ENCODE data around the gene KDM5B. TPM values are rescaled to one million over a fixed set of nuclear protein-coding genes. Genes with fewer than 3 reads are reported as not detected.

The KDM5B gene
- total RNA-seq, 2 experiments from 2014 or later = 74.7 to 84.7 TPM

DNA sequence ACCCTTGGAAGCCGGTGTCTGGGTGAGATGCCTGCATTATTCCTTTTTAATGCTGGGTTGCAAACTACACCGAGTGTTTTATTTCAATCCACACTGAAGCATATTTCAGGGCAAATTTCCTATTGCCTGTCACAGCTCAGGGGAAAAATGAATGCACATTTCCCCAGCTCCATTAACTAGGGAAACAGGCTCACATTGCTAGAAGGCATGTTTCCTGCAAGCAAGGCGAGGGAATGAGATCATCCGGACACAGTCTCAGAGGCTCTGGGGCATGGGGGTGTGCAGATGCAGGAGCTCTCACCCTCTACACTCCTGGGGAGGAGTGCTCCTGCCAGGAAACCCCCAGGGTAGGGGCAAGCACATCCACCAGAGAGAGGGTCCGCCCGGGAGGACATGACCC, 122.6 kb downstream of the KDM5B start:
- Histone ChIP-seq H3K27ac (ENCODE audit: low read depth in 1 of 2, low read length in 2 of 2) (no peak overlapping the region), H3K36me3 (ENCODE audit: insufficient read depth, low read length) (no peaks in the 10 kb centered on the region), H3K4me3 (ENCODE audit: low read length) (no peak overlapping the region), H3K9me3 (ENCODE audit: control insufficient read depth in 1 of 2, insufficient read depth in 1 of 2, low read length in 2 of 2) (peaks cover 0 to 6% of the 10 kb centered on the region in 2 experiments), H3K4me1 (ENCODE audit: insufficient read depth, low read length) (no peaks in the 10 kb centered on the region), H3K27me3 (ENCODE audit: control insufficient read depth in 1 of 2, insufficient read depth in 2 of 2, low read length in 2 of 2) (peaks cover 6 to 14% of the 10 kb centered on the region in 2 experiments)
- no peaks in the 10 kb centered on the region for H3K9me3 Mint-ChIP-seq
- peaks cover 73% of the 10 kb centered on the region for H3K27me3 Mint-ChIP-seq
- ChIA-PET POLR2A (no interaction called here), CTCF (no interaction called here)
- H3K36me3 Mint-ChIP-seq (ENCODE audit: low read depth) = no peaks in the 10 kb centered on the region
- no peak overlapping the region for H3K4me3 Mint-ChIP-seq
- no peak for ATAC-seq (ENCODE audit: poor library complexity)
- no peaks in the 10 kb centered on the region for H3K4me1 Mint-ChIP-seq (ENCODE audit: low read depth)
- TF ChIP-seq, protein P1, sequence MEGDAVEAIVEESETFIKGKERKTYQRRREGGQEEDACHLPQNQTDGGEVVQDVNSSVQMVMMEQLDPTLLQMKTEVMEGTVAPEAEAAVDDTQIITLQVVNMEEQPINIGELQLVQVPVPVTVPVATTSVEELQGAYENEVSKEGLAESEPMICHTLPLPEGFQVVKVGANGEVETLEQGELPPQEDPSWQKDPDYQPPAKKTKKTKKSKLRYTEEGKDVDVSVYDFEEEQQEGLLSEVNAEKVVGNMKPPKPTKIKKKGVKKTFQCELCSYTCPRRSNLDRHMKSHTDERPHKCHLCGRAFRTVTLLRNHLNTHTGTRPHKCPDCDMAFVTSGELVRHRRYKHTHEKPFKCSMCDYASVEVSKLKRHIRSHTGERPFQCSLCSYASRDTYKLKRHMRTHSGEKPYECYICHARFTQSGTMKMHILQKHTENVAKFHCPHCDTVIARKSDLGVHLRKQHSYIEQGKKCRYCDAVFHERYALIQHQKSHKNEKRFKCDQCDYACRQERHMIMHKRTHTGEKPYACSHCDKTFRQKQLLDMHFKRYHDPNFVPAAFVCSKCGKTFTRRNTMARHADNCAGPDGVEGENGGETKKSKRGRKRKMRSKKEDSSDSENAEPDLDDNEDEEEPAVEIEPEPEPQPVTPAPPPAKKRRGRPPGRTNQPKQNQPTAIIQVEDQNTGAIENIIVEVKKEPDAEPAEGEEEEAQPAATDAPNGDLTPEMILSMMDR (IDR thresholded peaks at IDR 0.05) = no peak
- H3K27ac Mint-ChIP-seq = no peak overlapping the region
- DNase-seq = no peak
- intact Hi-C loops (cut with DNase I, micrococcal nuclease) = no loop called here

DNA sequence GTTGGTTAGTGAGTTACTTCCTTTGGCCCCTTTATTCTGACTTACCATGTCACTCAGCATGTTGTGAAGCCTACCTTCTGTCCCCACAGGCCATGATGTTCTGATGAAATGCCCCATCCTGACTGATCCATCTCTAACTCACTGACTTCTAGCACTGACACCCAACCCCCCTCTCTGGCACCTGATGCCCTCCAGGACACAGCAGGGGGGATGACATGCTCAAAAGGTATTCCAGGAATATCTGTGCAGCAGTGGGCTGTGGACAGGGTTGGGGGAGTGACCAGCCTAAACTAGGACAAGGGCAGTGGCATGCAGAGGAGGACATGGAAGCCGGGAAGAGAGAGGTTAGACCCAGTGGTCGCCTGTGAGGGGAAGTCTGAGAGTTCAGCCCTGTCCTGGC, 123.5 kb downstream of the KDM5B start:
- Mint-ChIP-seq H3K4me1 (ENCODE audit: low read depth) (no peaks in the 10 kb centered on the region), H3K27me3 (peaks cover 71% of the 10 kb centered on the region), H3K27ac (no peak overlapping the region), H3K9me3 (peaks cover 2% of the 10 kb centered on the region), H3K36me3 (ENCODE audit: low read depth) (no peaks in the 10 kb centered on the region), H3K4me3 (no peak overlapping the region)
- peaks cover 0 to 6% of the 10 kb centered on the region in 2 experiments for H3K9me3 ChIP-seq (ENCODE audit: control insufficient read depth in 1 of 2, insufficient read depth in 1 of 2, low read length in 2 of 2)
- no peak overlapping the region for H3K27ac ChIP-seq (ENCODE audit: low read depth in 1 of 2, low read length in 2 of 2)
- H3K36me3 ChIP-seq (ENCODE audit: insufficient read depth, low read length) = no peaks in the 10 kb centered on the region
- no peak overlapping the region for H3K4me3 ChIP-seq (ENCODE audit: low read length)
- no peak for DNase-seq
- intact Hi-C loops (cut with DNase I, micrococcal nuclease) = no loop called here
- POLR2A ChIA-PET = no interaction called here
- CTCF ChIA-PET = no interaction called here
- H3K27me3 ChIP-seq (ENCODE audit: control insufficient read depth in 1 of 2, insufficient read depth in 2 of 2, low read length in 2 of 2) = peaks cover 6 to 12% of the 10 kb centered on the region in 2 experiments
- no peak for ATAC-seq (ENCODE audit: poor library complexity)
- TF ChIP-seq, protein P1 (IDR thresholded peaks at IDR 0.05) = no peak
- no peaks in the 10 kb centered on the region for H3K4me1 ChIP-seq (ENCODE audit: insufficient read depth, low read length)

DNA sequence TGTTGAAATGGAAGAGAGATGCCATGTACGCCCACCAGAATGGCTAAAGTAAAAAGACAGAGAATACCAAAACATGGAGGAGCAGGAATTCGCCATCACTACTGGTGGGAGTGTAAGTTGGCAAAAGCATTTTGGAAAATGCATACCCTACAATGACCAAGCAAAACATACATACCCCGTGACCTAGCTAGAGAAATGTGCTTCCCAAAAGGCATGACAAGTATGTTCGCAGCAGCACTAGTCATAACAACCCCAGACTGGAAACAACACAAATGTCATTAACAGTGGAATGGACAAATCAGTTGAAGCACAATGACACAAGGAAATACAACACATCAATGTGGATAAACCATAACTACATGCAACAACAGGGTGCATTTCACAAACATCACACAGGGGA, 125.2 kb downstream of the KDM5B start:
- POLR2A ChIA-PET = no interaction called here
- intact Hi-C loops (cut with DNase I, micrococcal nuclease) = no loop called here
- H3K4me1 Mint-ChIP-seq (ENCODE audit: low read depth) = no peaks in the 10 kb centered on the region

More for the DNA sequence above, 125.2 kb downstream of the KDM5B start:
- DNase-seq = no peak
- peaks cover 6 to 10% of the 10 kb centered on the region in 2 experiments for H3K27me3 ChIP-seq (ENCODE audit: control insufficient read depth in 1 of 2, insufficient read depth in 2 of 2, low read length in 2 of 2)
- no peak overlapping the region for H3K4me3 ChIP-seq (ENCODE audit: low read length)
- no peaks in the 10 kb centered on the region for H3K36me3 ChIP-seq (ENCODE audit: insufficient read depth, low read length)
- TF ChIP-seq, protein P1 (IDR thresholded peaks at IDR 0.05) = no peak
- Mint-ChIP-seq H3K27me3 (peaks cover 70% of the 10 kb centered on the region), H3K36me3 (ENCODE audit: low read depth) (no peaks in the 10 kb centered on the region), H3K4me3 (no peak overlapping the region), H3K27ac (no peak overlapping the region), H3K9me3 (peaks cover 3% of the 10 kb centered on the region)
- no peaks in the 10 kb centered on the region for H3K4me1 ChIP-seq (ENCODE audit: insufficient read depth, low read length)
- no peak overlapping the region for H3K27ac ChIP-seq (ENCODE audit: low read depth in 1 of 2, low read length in 2 of 2)
- no peak for ATAC-seq (ENCODE audit: poor library complexity)
- H3K9me3 ChIP-seq (ENCODE audit: control insufficient read depth in 1 of 2, insufficient read depth in 1 of 2, low read length in 2 of 2) = peaks cover 0 to 12% of the 10 kb centered on the region in 2 experiments
- CTCF ChIA-PET = interaction anchor here (0.6 to 1.1 kb wide), 2 partner anchors 10 to 1049 kb away, joined by 3 read pairs; no protein-coding TSS in a partner anchor

All from CD4-positive, alpha-beta T cell (primary cell).